Stimulated activated CD4-positive, alpha-beta T cell treated with anti-CD3 and anti-CD28 coated beads, Interleukin-12 subunit alpha, Interleukin-12 subunit beta, amount 100 ng/mL, for 24 hours (primary cell): ENCODE results near the gene NCAM2.

Source experiments
- DNase-seq, 2 experiments: peaks; one replicate each; pipeline ENCODE4 v3.0.0-alpha.2; 2020; ENCODE audit warnings: low read depth in 2 of 2

Gene NCAM2

DNA sequence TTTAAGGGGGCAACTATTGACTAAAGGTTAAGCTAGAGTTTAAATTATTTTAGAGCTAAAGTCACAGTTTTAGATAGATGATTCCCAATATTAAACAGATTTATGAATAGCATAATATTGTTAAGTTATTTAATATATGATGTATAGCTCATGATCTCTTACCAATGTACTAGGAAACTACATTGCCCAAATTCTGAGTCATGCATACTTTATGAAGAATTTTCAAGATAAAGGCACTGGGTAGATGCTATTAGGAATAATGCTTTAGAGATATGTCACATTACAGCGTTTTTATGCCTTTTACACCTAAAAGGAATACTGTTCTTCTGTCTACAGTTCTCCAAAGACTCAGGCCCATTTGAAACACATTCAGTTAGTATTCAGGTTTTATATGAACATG lies 215.1 kb downstream of the NCAM2 start:
- no peak for DNase-seq

DNA sequence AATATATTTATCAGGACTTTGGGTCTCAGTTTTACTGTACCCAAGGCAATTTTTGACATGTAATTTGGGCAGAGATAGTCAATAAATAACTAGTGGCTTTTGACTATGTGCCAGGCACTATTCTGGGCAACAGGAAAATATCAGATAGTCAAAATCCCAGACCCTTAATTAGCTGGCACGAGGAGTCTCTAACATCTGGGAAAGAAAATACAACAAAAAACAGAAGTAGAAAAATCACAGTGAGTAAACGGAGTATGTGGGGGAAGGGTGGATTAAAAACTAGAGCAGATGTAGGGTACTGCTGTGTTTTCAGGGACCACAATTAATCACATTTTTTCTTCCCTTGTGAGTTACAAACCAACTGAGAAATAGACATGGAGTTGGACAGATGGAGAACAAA lies 217.8 kb downstream of the NCAM2 start:
- DNase-seq: no peak

DNA sequence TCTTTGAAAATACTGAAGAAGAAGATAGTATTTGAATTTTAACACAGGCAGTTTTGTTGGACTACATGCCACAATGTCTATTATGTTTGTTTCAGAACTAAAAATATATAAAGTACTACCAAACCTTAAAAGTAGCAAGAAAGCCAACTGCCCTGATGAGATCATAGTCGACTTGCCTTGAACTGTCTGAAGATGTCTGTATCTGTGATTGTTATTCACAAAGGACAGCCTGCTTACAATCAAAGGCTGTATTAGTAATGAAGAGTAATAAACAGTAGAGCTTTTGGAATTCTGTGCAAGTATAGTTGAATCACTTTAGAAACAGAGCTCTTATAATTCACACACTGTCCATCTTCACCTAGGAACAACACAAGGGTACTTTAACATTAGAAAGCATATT lies 228.3 kb downstream of the NCAM2 start:
- no peak for DNase-seq

DNA sequence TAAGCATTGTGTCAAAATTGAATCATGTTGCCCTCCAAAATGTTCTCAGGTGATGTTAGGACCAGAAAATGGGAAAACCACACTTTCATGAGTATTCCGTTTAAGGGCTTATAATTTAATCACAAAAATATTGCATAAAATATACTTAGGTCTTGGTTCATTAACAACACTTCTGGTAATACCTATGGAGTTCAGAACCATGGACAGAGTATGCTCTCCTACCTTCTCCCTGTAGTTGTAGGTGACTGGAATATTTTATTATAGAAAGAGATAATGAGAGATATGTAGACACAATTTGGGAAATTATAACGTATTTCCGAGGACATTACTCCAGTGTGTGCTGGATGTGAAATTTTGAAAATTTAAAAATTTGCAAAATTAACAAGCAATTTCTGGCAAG lies 232.5 kb downstream of the NCAM2 start:
- DNase-seq: no peak

DNA sequence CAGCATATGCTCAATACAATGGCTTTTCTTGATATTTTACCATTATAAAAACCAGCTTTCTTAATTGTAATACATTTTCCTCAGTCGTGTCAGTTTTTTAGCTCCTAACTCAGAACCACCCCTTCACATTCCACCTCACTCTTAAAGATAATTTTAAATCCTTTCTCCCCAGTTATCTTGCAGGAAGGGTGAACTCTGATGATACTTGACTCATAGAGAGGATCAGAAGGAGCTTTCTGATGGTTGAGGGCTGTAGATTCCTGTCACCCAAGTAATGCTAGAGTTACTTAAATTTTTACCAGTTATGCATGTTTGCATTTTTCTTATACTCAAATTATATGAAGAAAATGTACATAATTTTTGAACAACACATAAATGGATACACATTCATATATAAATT lies 233.7 kb downstream of the NCAM2 start:
- no peak for DNase-seq

DNA sequence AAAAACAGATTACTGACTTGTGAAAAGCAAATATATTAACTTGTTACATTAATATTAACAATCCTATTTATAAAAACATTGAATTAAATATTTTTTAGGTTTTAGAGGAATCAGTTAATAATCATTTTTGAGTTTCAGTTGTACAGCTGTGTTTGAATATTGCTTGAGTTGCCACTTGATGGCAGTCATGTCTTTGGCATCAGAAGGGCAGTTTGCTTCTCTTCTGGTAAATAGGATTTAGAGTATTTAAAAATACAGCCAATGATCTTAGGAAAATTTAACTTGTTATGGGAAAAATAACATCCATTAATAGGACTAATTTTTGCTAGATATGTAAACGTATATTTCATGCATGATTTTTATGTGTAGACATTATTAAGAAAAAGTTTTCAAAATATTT lies 234.1 kb downstream of the NCAM2 start:
- no peak for DNase-seq

DNA sequence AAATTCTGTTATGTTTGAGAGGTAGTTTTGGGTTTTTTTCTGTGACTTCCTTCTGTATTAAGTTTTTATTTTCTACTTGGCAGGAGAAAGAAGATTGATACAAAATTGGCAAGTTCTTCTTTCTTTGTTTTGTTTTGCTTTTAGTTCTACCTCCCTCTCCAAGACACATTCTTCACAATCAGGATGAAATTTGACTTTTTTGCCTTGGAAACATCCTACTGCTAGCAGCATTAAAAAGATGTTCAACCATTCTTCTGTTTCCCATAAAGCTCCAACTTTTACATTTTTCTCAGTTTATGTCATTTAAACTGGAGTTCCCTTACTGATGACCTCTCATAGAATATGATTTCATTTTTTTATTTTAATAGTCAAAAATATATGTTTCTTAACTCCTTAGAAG lies 234.8 kb downstream of the NCAM2 start:
- no peak for DNase-seq

DNA sequence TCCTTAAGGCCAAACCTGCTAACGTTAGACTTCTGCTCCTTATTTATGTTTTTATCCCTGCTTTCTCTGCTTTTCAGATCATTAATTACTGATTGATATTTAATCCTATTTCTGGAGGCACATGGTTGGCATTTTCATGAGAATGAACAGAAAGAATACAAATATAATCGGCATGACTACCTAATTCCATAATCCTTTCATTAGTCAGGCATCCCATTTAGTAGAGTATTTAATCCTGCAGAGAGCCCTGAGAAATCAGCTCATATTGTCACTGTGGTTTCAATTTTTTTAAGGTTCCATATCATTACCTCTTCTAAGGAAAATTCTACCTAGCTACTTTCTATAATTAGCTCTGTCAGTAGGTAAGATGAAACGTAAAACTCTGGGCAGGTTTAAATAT lies 238.8 kb downstream of the NCAM2 start:
- DNase-seq: no peak

DNA sequence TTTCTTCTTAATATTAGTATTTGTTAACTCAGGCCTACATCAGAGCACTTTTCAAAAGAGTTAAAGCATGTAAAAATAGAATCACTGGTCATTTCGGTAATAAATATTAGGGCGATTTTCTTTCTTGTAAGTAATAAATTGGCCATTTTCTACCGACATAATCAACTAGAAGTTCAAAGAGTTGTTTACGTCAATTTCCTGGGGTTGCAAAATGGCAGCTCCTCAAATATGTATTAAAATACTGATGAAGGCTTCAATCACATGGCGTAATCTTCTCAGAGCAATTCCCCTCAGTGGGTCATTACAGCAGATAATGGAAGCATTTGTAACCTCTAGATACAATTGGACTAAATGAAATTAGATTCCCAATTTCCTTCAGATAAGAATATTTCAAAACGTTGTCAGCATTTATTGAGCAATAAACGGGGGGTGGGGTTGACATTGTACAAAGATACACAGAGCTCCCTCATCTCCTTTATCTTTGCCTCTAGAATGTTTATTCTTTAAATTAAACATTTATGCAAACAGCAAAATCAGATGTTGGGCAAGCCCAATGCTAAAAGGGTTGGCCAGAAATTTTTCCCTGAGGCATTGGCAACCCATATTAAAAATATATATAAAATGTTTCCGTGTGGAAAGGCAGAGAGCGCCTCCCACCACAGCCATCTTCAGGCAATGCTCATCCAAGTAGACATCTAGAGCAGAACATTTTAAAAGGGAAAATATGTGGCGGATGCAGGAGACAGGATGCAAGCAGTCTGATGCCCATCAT lies 240.6 kb downstream of the NCAM2 start:
- DNase-seq: no peak

DNA sequence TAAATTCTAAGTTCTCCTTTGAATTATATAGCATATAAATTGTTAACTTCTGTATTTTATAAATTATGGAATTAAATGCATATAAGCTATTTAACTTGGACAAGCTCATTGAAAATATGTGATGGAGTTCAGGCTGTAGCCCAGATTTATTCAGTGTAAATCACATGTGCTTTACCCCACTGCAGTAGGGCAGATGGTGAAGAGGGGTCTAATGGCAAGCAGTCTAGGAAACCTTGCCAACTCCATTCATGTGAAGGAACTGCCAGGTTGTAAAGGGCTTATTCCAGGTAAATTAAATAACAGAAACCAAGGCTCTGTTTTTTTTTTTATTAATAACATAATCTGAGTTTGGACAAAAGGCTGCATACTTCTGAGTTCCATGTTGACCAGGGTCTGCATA lies 243.2 kb downstream of the NCAM2 start:
- no peak for DNase-seq

DNA sequence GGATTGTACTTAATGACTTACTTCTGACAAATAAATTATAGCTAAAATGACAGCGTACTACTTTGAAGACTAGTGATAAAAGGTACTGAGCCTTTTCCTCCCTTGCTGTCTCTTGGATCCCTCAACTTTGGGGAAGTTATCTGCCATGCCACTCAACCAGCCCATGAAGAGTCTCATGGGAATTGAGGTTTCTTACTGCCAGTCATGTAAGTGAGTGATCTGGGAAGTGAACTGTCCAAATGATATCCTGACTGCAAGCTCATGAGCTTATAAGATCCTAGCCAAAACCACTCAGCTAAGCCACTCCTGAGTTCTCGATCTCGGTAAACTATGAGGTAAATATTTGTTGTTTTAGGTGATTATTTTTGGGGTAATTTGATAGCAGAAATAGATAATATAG lies 247.8 kb downstream of the NCAM2 start:
- DNase-seq: no peak

DNA sequence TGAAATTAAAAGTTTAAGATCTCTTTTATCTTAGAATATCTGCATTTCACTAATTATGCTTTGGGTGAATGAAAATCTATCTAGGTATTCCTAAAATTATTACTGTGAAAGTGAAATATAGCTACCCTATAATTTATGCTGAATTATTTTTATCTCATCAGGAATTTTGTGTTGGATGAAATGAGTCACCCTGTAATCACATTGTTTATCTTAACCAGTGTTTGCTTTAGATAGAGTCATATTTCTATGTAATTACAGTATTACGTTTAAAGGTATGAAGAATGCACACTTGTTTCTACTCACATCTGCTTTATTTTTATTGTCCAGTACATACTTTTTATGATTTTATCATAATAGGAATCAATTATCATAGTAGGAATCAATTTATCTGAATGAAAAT lies 249.2 kb downstream of the NCAM2 start:
- DNase-seq: no peak

DNA sequence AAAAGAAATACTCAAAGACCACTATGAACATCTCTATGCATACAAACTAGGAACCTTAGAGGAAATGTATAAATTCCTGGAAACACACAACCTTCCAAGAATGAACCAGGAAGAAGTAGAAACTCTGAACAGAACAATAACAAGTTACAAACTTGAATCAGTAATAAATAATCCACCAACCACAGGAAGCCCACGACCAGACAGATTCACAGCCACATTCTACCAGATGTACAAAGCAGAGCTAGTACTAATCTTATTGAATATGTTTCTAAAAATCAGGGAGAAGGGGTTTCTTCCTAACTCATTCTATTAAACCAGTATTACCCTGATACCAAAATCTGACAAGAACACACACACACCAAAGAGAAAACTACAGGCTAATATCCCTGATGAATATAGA lies 263.8 kb downstream of the NCAM2 start:
- no peak for DNase-seq

DNA sequence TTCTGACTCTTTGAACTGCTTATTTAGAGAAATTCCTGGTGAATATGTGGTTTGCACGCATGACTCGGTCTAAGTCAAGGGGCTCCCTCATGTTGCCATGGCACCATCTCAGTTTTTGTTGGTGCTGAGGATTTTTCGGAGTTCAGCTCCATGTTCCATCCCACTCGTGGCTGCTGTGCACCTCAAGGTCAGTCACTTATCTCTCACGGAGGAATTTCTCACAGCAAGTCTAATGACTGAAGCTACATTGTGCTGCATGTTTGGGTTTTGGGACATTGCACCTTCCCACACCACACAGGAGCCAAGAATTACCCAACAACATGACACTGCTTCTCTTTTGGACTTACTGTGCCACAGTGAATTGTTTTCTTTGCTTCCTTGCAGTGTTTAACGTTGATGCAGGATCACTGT lies 269.9 kb downstream of the NCAM2 start:
- no peak for DNase-seq

DNA sequence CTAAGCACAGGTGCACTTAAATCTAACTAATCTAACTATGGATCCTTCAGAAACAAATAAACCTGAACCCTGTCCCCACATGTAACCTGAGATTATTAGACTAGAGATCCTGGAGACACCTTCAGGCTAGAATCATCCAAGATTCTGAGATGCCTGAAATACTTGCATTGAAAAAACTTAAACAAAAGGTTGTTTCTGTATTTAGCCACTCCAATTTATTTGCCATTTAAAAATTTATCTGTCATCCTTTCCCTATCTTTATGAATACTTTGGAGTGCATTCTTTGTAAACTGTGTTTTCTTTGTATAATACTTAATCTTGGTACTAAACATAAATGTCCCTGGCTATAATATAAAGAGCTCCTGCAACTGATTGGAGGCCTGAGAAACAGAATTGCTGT lies 270.7 kb downstream of the NCAM2 start:
- DNase-seq: no peak

DNA sequence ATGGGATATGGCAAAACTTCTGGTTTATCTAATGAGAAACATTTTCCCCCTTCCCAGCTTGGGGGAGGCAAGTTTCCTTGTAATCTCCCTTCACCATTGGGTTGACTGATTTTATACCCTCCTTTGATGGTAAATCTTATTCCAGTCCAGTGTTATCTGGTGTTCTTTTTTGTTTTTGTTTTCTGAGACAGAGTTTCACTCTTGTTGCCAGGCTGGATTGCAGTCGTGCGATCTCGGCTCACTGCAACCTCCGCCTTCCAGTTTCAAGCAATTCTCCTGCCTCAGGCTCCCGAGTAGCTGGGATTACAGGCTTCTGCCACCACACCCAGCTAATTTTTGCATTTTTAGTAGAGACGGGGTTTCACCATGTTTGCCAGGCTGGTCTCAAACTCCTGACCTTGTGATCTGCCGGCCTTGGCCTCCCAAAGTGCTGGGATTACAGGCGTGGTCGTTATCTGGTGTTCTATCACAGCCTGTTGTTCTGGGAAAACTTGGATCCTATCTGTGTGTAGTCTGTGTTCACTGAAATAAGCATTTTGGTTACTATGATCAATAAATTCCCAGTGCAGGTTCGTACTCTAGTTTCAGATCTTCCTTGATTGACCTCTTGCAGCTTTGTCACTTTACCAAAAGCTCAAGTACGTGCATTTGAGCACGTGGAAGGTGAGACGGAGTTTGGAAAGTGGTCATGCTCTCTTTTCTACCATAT lies 281.1 kb downstream of the NCAM2 start:
- DNase-seq: no peak

DNA sequence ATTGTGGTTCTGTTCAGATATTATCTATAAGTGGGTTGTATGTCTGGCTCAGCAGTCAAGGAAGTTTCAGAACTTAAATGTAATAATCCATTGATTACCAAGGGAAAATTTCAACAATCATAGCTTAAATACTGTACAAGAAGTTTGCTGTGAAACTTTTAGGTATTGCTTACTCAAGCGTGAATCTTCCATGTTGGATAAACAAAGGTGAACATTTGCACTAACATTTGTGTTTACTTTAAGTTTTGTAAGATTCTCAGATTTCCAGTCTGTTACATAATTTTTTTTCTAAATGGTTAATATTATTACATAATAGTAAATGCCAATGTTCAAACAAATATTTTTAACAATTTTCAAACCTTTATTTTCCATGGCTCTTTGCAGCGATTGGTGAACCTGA lies 285.6 kb downstream of the NCAM2 start:
- no peak for DNase-seq

DNA sequence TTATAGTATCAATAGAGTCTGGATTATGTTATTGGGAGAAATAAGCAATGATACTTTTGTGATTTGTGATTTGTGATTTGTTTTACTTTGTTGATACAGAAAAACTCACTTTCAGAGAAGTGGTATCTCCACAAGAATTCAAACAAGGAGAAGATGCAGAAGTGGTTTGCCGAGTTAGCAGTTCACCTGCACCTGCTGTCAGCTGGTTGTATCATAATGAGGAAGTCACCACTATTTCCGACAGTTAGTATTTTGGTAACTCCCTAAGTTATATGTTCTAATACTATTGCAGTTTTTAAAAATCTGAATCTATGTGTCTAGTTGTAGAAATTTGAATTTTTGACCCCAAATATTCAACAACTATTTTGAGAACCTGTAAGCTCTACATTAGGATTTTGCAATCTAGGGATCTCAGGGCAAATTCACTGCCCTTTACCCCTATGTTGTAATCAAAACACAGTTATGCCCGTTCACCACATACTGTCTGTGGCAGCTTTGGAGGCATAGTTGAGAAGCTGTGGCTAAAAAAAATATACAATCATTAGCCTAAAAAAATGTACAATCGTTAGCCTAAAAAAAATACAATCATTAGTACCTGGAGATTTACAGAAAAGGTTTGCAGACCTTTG lies 288.1 kb downstream of the NCAM2 start:
- DNase-seq: no peak

DNA sequence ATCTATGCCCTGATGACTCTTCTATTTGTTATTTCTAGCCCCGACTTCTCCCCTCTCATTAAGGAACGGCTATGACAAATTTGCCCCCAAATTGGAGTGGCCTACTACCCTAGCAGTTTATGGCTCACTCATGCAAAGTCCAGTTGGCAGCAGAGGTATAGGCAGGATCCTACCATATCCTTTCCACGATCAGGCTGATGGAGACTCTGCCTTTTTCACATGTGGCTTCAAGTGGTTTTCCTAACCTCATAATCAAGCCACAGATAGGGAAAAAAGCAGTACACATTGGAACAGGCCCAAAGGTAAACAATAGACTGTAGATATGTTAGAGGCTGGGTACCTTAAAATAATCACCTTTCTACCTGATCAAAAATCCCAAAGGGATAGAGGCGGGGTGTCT lies 292.5 kb downstream of the NCAM2 start:
- no peak for DNase-seq

DNA sequence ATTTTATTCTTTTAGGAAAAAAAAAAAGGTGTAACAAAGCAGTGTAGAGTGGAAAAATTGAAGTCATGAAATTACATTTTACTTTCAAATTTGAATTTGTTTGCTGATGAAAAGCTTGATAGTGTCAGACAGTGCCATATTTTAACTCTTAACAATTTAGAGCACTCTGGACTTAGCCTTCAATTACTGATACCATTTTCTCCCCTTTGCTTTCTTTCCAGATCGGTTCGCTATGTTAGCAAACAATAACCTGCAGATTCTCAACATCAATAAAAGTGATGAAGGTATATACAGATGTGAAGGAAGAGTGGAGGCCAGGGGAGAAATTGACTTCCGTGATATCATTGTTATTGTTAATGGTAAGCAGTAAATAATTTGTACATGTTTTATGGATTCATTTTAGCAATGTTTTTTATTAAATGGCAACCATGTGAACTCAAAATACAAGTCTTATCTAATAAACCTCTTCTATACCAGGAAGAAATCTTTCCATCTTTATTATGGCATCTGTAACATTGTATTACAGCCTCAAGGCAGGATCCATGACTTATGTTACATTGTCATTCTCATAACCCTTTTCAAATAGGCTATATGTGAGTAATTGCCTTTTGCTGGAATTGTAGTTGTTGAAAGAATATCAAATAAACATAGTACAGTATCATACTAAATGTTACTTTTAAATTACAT lies 293.8 kb downstream of the NCAM2 start:
- DNase-seq: no peak

DNA sequence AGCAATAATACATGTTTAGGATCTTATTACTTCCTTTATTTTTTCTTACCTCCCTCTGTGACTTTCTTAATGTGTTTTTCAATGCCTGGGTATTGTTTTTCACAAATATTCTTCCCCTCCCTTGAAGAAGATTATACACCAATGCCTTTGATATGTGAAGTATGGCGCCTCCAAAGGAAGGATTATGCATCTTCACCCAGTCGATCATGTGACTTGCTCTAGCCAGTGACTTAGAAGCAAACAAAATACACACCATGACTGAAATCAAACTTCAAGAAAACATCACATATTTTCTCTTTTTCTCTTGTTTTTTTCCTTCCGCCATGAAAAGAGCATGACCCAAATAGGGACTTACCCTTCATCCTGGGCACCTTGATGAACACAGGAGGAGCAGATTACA lies 297.1 kb downstream of the NCAM2 start:
- DNase-seq: no peak

DNA sequence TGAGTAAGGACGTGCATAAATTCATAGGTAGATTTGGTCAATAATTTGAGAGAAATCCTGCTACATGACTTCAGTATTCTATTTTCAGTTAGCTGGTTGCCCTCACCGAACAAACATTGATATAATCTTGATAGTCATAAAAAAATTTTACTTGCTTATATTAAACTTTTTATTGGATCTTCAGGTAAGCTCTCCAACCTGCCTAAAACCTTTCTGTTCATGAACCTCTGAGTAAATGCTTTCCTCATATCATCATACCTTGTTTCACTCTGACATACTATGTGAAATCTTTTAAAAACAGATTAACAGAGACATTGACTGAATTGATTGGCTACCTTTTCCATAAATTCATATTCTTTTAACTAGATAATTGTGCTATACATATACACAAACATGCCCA lies 299.0 kb downstream of the NCAM2 start:
- DNase-seq: no peak

DNA sequence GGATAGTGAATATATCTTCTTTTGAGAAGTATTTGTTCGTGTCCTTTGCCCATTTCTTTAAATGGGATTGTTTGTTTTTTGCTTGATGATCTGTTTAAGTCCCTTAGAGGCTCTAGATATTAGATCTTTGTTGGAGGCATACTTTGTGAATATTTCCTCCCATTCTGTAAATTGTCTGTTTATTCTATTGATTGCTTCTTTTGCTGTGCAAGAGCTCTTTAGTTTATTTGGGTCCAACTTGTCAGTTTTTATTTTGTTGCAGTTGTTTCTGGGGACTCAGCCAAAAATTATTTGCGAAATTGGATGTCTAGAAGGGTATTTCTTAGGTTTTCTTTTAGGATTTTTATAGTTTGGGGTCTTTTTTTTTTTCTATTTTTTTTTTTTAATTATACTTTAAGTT lies 302.8 kb downstream of the NCAM2 start:
- no peak for DNase-seq
